Measurements from ENCODE around the gene KANSL3. TPM values are rescaled to one million over a fixed set of nuclear protein-coding genes. Genes with fewer than 3 reads are reported as not detected.

The KANSL3 gene
- total and polyA plus RNA-seq, 2 donors (not counting 3 experiments of a cell fraction or from before 2014, with no cell fraction given): 27.7 to 36.9 TPM

GRCh38 chr2:96617012-96617411 is 21.1 kb downstream of the KANSL3 start:
- TF ChIP-seq MYC (IDR thresholded peaks at IDR 0.05; ENCODE audit: low read depth, low read length) (no peak), MAX (IDR thresholded peaks at IDR 0.05; ENCODE audit: insufficient read depth, insufficient read length) (no peak), POLR2AphosphoS5 (IDR thresholded peaks at IDR 0.05; ENCODE audit: insufficient read depth, low read depth, low read length) (no peak), JUN (IDR thresholded peaks at IDR 0.05; ENCODE audit: borderline replicate concordance, insufficient read depth, insufficient read length, low read depth) (no peak), GATA2 (IDR thresholded peaks at IDR 0.05; ENCODE audit: insufficient read depth, insufficient read length, low read depth, low read length) (no peak), FOS (IDR thresholded peaks at IDR 0.05; ENCODE audit: borderline replicate concordance, insufficient read depth, low read length) (no peak), EZH2 (IDR thresholded peaks at IDR 0.05; ENCODE audit: borderline replicate concordance, low read depth, low read length, severe bottlenecking) (no peak), POLR2A (IDR thresholded peaks at IDR 0.05; ENCODE audit: low read depth, low read length) (no peak)
- TF ChIP-seq, protein P1, sequence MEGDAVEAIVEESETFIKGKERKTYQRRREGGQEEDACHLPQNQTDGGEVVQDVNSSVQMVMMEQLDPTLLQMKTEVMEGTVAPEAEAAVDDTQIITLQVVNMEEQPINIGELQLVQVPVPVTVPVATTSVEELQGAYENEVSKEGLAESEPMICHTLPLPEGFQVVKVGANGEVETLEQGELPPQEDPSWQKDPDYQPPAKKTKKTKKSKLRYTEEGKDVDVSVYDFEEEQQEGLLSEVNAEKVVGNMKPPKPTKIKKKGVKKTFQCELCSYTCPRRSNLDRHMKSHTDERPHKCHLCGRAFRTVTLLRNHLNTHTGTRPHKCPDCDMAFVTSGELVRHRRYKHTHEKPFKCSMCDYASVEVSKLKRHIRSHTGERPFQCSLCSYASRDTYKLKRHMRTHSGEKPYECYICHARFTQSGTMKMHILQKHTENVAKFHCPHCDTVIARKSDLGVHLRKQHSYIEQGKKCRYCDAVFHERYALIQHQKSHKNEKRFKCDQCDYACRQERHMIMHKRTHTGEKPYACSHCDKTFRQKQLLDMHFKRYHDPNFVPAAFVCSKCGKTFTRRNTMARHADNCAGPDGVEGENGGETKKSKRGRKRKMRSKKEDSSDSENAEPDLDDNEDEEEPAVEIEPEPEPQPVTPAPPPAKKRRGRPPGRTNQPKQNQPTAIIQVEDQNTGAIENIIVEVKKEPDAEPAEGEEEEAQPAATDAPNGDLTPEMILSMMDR (IDR thresholded peaks at IDR 0.05; ENCODE audit: extremely low read depth in 1 of 2, insufficient read depth in 1 of 2, low read depth in 1 of 2, low read length in 2 of 2): no peak
- DNase-seq (ENCODE audit: low read depth, low spot score): no peak
- Histone ChIP-seq H3K9me3 (replicated peaks; ENCODE audit: control insufficient read depth, insufficient read depth, low read length) (no peaks in the 10 kb centered on the region), H3K4me3 (replicated peaks in 1 of 3; ENCODE audit: insufficient read depth in 1 of 3, low read depth in 1 of 3, low read length in 3 of 3) (no peak overlapping the region), H4K20me1 (replicated peaks; ENCODE audit: control insufficient read depth, extremely low read depth, insufficient read depth, low read length) (no peaks in the 10 kb centered on the region), H3K9me1 (replicated peaks; ENCODE audit: control insufficient read depth, extremely low read depth, insufficient read depth, low read length) (no peaks in the 10 kb centered on the region), H3K4me2 (ENCODE audit: insufficient read depth, low read length) (no peak overlapping the region), H2AFZ (ENCODE audit: low read depth, low read length) (no peak overlapping the region), H3K27ac (ENCODE audit: insufficient read depth, low read depth, low read length) (peak overlapping the region; percentile 15), H3K9ac (replicated peaks; ENCODE audit: extremely low read depth, insufficient read depth, low read length) (peak overlapping the region; percentile 1), H3K36me3 (ENCODE audit: control insufficient read depth in 2 of 2, extremely low read depth in 1 of 2, insufficient read depth in 2 of 2, low read length in 2 of 2) (peaks cover 9 to 27% of the 10 kb centered on the region in 2 experiments), H3K79me2 (ENCODE audit: control insufficient read depth, insufficient read depth, low read length) (peaks cover 5% of the 10 kb centered on the region), H3K4me1 (ENCODE audit: control insufficient read depth, extremely low read depth, insufficient read depth, low read length) (peaks cover 2% of the 10 kb centered on the region), H3K27me3 (ENCODE audit: control insufficient read depth in 2 of 2, insufficient read depth in 2 of 2, low read length in 2 of 2) (no peaks in the 10 kb centered on the region)
- BruUV-seq (replicated peaks): no TSS peak
- dilution Hi-C loops (cut with MboI; ENCODE audit: extremely low pct_ligation_motif_present, low sequenced_read_pairs): no loop called here
- ChIA-PET CTCF (interaction anchor here (0.6 to 1.0 kb wide), 3 partner anchors 12 to 89 kb away, joined by 3 read pairs; no protein-coding TSS in a partner anchor), POLR2A (interaction anchor here (0.7 kb wide), 1 partner anchor 346 kb away, joined by 6 read pairs; no protein-coding TSS in a partner anchor)
- intact Hi-C loops (cut with micrococcal nuclease): no loop called here
- FAIRE-seq: no peak

All from endothelial cell of umbilical vein (primary cell).